Stimulated activated naive CD4-positive, alpha-beta T cell (primary cell): Measurements from ENCODE around the gene SH3RF3.

Source experiments
- DNase-seq, 6 experiments: peaks; one replicate each; lab custom pipeline; 2025; lab: John Stamatoyannopoulos, UW

The SH3RF3 gene

GRCh38 chr2:109285244-109285651 lies 156.2 kb downstream of the SH3RF3 start:
- DNase-seq = no peak

GRCh38 chr2:109287413-109287812 lies 158.4 kb downstream of the SH3RF3 start:
- DNase-seq = no peak

GRCh38 chr2:109287838-109288237 lies 158.8 kb downstream of the SH3RF3 start:
- no peak for DNase-seq

DNA sequence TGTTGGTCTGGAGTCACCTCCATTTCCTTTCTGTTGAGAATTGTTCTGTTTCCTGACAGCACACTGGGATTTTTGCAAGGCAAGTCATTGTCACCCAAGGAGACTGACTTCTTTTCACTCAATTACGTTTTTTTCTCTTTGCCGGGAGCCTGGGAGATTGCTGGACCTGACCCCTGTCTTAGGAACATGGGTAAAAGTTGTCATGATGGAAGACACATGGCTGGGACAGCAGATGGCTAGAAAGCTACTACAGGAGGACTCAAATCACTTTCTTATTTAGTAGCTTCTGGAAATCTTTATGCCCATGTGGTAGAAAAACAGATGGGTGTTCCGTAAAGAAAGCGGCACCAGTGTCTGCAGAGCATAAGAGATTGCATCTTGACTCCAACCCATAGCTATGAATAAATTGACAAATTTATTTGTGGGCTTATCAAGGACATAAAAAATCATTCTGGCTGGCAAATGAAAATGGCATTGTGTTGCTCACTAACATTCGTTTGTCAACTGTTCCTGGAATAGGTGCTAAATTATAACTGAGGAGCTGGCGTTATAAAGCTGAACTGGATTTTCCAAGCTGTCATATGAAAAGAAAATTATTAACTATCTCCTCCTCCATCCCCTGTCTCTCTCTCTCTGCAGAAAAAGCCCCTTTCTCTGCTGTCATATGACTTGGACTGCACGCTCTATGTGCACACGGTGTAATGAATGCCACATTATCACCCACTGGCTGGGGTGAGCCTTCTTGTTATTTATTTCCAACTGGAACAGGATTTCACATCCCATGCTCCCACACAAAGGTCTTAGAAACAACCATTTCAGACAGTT lies 159.8 kb downstream of the SH3RF3 start:
- no peak for DNase-seq

DNA sequence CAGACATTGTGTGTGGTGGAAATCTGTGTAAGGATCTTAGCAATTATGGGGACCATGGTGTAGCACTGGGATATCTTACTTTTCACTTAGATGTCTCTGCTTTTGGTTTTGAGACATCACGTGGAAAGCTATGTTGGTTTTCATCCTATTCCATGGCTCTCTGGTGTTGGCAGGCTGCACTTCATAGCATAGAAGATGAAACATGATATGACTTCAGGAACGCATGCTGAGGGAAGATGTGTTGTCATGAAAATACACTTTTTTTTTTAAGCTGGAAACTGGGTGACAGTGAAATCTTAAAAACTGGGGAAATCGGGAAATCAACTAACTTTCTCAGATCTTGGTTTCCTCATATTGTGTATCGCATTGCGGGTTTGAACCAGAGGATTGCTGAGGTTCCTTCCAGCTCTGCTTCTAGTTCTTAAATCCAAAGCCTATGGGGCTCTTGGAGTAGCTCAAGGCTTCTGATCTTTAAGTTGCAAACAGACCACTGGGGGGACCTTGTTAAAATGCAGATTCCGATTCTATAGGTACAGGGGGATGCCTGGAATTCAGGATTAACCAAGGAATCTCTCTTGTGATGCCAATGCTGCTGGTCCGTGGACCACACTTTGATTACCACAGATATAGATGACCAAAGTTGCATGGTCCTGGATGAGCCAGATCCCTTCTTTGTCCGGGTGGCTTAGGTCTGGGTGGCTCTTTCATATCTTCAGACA lies 160.7 kb downstream of the SH3RF3 start:
- no peak for DNase-seq

- no peak for DNase-seq
Observed at GRCh38 chr2:109290887-109291643, 162.1 kb downstream of the SH3RF3 start.

DNA sequence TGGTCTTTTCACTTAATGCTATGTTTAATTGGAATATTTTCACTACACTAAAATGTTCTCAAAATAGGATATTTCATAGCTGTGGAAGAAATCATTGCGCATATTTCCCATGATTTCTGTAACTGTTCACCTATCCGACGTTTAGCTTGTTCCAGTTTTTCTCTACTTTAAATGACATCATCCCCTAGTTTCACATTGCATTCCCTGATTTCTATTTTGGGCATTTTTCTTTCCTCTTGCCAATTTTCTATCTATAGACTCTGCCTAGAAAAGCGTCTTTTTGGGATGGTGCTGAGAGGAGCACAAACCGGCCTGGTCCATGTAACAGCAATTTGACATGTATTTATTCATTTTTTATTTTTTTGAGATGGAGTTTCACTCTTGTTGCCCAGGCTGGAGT lies 163.4 kb downstream of the SH3RF3 start:
- no peak for DNase-seq

DNA sequence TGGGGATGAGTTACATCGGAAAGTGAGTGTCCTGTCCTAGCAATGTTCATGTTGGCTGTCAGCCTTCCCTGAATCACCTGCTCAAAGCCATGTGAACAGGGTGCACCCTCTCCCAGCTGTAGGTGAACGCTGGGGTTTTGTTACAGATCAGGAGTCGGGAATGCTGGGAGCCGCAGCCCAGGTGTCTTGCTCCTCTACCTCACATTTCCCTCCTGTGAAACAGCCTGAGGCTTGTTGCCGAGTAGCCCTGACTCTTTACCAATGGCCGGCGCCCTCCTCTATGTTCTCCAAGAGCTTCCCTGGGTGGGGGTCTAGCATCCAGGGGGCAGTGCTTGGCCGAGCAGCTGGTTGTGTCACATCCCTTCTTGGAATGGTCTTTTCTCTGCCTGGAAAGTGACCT lies 164.7 kb downstream of the SH3RF3 start:
- DNase-seq = no peak

DNA sequence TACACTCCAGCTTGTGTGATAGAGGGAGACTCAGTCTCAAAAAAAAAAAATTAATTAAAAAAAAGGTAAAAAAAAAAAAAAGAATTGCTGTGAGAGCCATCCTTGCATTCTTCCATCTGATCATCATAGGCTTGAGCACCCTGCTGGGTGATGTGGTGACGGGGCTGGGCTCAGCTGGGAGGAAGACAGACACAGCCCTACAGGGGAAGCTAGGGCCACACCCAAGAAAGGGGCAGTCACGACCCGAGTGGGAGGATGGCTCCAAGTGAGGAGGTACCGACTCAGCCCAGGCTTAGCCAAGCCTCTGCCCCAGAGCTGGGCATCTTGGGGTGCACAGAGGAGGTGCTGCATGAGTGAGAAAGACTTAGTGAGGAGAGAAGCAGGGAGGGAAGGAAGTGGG lies 165.5 kb downstream of the SH3RF3 start:
- no peak for DNase-seq

DNA sequence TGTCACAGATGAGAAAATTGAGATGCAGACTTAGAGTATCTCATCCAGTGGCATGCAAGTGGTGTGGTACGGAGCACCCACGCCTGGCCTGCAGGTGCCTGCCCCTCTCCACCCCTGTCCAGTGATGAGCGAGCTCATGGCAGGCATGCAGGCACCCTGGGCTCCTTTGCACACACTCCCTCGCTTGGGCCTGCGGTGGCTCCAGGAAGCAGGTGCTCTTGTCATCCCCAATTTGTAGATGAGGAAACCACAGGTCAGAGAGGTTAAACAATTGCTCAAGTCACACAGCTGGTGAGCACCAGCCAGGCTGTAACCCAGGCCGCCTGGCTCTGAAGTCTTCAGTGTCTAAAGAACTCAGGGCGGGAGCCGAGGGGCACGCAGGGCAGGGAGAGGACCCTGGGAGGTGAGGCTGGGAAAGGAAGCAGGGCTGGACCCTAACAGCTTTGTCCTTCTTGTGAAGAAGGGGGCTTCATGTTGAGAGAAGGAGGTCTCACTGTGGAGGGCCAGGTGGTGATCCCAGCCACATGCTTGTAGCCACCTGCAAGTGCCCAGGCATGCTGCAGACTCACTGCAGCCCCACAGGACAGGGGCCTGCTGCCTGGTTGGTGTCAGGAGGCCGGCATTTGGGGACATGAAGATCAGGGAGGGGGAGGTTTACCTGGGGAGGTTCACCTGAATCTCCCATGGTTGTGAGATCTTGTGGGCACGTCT lies 166.2 kb downstream of the SH3RF3 start:
- DNase-seq = no peak

- DNase-seq = no peak
Observed at GRCh38 chr2:109295781-109296117, 166.7 kb downstream of the SH3RF3 start.

DNA sequence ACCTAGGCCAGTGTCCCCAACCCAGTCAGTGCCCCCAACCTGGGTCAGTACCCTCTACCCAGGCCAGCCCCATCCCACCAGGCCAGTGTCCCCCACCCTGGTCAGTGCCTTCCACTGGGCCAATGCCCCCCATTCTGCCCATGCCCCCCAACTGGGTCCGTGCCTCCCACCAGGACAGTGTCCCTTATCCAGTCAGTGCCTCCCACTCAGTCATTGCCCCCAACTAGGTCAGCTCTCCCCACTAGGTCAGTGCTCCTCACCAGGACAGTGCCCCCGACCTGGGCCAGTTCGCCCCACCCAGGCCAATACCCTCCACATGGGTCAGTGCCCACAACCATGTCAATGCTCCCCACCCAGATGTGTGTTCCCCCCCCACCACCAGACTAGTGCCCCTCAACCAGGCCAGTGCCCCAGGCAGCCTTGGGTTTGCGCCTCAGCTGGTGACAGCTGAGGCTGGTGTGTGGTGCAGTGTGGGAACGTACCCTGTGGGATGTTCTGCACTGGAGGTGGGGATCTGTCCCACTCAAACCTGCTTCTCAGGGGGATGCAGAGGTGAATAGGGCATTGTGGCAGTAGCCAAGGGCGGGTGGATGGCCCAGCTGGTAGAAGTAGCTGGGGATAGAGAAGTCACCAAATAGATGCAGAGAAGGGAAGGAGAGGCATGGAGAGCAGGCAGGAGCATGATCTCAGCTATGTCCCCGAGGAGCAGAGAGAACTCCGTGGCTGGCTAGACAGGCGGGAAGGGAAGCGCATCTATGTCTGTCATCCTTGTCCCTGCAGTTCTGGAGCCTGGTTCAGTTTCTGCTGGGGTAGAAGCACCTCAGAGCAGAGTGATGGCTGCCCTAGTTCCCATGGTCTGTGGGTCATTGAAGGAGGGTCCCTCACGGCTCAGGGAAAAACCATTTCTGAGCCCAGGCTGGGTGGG lies 168.8 kb downstream of the SH3RF3 start:
- DNase-seq = no peak

- DNase-seq = no peak
Observed at GRCh38 chr2:109298851-109299250, 169.8 kb downstream of the SH3RF3 start.

- DNase-seq = no peak
Observed at GRCh38 chr2:109299536-109299935, 170.5 kb downstream of the SH3RF3 start.

GRCh38 chr2:109300582-109300981 lies 171.6 kb downstream of the SH3RF3 start:
- DNase-seq = no peak

GRCh38 chr2:109301746-109302145 lies 172.7 kb downstream of the SH3RF3 start:
- no peak for DNase-seq

DNA sequence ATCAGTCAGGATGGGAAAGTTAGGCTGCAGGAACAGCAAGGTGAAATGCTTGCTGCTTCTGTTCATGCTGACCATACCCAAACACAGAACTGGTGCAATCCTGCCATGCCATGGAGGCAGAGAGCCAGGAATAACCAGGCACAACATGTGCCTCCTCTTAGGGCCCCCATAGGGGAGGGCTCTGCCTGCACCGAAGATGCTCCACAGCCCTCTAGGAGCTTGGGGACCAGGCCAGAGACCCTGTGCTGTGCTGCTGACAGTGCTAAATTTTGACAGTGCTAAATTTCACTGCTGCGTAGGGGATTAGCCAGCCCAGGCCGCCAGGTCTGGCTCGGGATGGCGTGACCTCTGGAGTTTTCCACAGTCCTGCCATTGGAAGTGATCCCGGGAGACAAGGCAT lies 173.3 kb downstream of the SH3RF3 start:
- no peak for DNase-seq

- no peak for DNase-seq
Observed at GRCh38 chr2:109304242-109304641, 175.2 kb downstream of the SH3RF3 start.

- DNase-seq = no peak
Observed at GRCh38 chr2:109304731-109305470, 175.9 kb downstream of the SH3RF3 start.

- DNase-seq = no peak
Observed at GRCh38 chr2:109305490-109306167, 176.6 kb downstream of the SH3RF3 start.
